Thymus (tissue), 11 donors: ENCODE measurements around the gene SYNE2. TPM values are rescaled to one million over a fixed set of nuclear protein-coding genes. Genes with fewer than 3 reads are reported as not detected.

Experiments used
- DNase-seq, 9 donors: peaks; one replicate each; pipeline ENCODE4 v3.0.0-alpha.2; 2013; ENCODE audit warnings: low spot score in 9 of 9, low read depth in 6 of 9, missing footprints in 1 of 9
- H3K27ac ChIP-seq, 2 donors: one replicate each; pipeline ENCODE4 v1.5.1; 2013; ENCODE audit warnings: control low read depth in 1 of 2, low read depth in 1 of 2, low read length in 1 of 2, mild to moderate bottlenecking in 1 of 2, moderate library complexity in 1 of 2
- H3K27me3 ChIP-seq, 2 donors: one replicate each; pipeline ENCODE4 v1.5.1; 2013; ENCODE audit warnings: low read length in 1 of 2; ENCODE audit not compliant: control insufficient read depth in 2 of 2, insufficient read depth in 1 of 2
- H3K36me3 ChIP-seq, 2 donors: one replicate each; pipeline ENCODE4 v1.5.1; 2013; ENCODE audit warnings: low read length in 1 of 2, mild to moderate bottlenecking in 1 of 2, moderate library complexity in 1 of 2; ENCODE audit not compliant: control insufficient read depth in 2 of 2, insufficient read depth in 2 of 2
- H3K4me1 ChIP-seq, 2 donors: one replicate each; pipeline ENCODE4 v1.5.1; 2013; ENCODE audit warnings: low read length in 2 of 2; ENCODE audit not compliant: control insufficient read depth in 2 of 2, insufficient read depth in 2 of 2
- H3K4me3 ChIP-seq, 2 donors: one replicate each; pipeline ENCODE4 v1.5.1; 2013; ENCODE audit warnings: low read length in 2 of 2, control low read depth in 1 of 2, mild to moderate bottlenecking in 1 of 2
- H3K9me3 ChIP-seq, 2 donors: one replicate each; pipeline ENCODE4 v1.5.1; 2013; ENCODE audit warnings: low read length in 1 of 2, mild to moderate bottlenecking in 1 of 2; ENCODE audit not compliant: control insufficient read depth in 2 of 2, insufficient read depth in 1 of 2
- WGBS: extraction: QIAGEN DNeasy Blood & Tissue Kit; methylation state at CpG from one replicate; pipeline ENCODE4 v1.1.7; 2013; 5-methylcytosine and 5-hydroxymethylcytosine counted together
- polyA plus RNA-seq: library from polyadenylated mRNA; stranded (reverse); fragments of 200-250 nt; gene quantifications from one replicate; pipeline ENCODE4 v1.2.3, GENCODE V29; 2013
- total RNA-seq: library from RNA; stranded (reverse); fragments of 120-200 nt; gene quantifications from one replicate; pipeline ENCODE4 v1.2.4, GENCODE V29; 2013
- donor health status: healthy.

Gene SYNE2
- total and polyA plus RNA-seq, 2 donors = 17.0 to 52.3 TPM

- Histone ChIP-seq H3K4me3 (no peak overlapping the region), H3K27me3 (no peaks in the 10 kb centered on the region), H3K4me1 (no peaks in the 10 kb centered on the region), H3K9me3 (no peaks in the 10 kb centered on the region), H3K27ac (no peak overlapping the region), H3K36me3 (peaks cover 10 to 23% of the 10 kb centered on the region in 2 donors)
- WGBS = 95% methylated on average over 12 of the region's 12 CpGs
- no peak for DNase-seq
Measured at GRCh38 chr14:64186231-64187129, 333.7 kb downstream of the SYNE2 start.

GRCh38 chr14:64187331-64187730, 334.5 kb downstream of the SYNE2 start:
- H3K27me3 ChIP-seq = no peaks in the 10 kb centered on the region
- no peaks in the 10 kb centered on the region for H3K9me3 ChIP-seq
- H3K4me3 ChIP-seq = no peak overlapping the region
- H3K4me1 ChIP-seq = no peaks in the 10 kb centered on the region
- 93% methylated on average over 3 of the region's 3 CpGs for WGBS
- DNase-seq = no peak
- H3K36me3 ChIP-seq = peaks cover 10 to 23% of the 10 kb centered on the region in 2 donors
- H3K27ac ChIP-seq = no peak overlapping the region

GRCh38 chr14:64190974-64191502, 338.2 kb downstream of the SYNE2 start:
- Histone ChIP-seq H3K4me3 (no peak overlapping the region), H3K36me3 (peaks cover 6 to 22% of the 10 kb centered on the region in 2 donors), H3K9me3 (no peaks in the 10 kb centered on the region), H3K4me1 (peaks cover 8 to 11% of the 10 kb centered on the region in 2 donors), H3K27ac (no peak overlapping the region), H3K27me3 (no peaks in the 10 kb centered on the region)
- over 99% methylated on average over 3 of the region's 3 CpGs for WGBS
- DNase-seq = no peak

- no peak for DNase-seq
- Histone ChIP-seq H3K4me3 (no peak overlapping the region), H3K27ac (no peak overlapping the region), H3K9me3 (no peaks in the 10 kb centered on the region), H3K27me3 (no peaks in the 10 kb centered on the region), H3K4me1 (peaks cover 10 to 15% of the 10 kb centered on the region in 2 donors), H3K36me3 (peaks cover 6 to 22% of the 10 kb centered on the region in 2 donors)
- WGBS = 91% methylated on average over 2 of the region's 2 CpGs
Measured at GRCh38 chr14:64191756-64192155, 339.0 kb downstream of the SYNE2 start.

- H3K27ac ChIP-seq = no peak overlapping the region
- no peak overlapping the region for H3K4me3 ChIP-seq
- no peaks in the 10 kb centered on the region for H3K27me3 ChIP-seq
- no peak for DNase-seq
- H3K36me3 ChIP-seq = peaks cover 3 to 17% of the 10 kb centered on the region in 2 donors
- 95% methylated on average over 2 of the region's 2 CpGs for WGBS
- H3K4me1 ChIP-seq = peaks cover 18 to 31% of the 10 kb centered on the region in 2 donors
- H3K9me3 ChIP-seq = no peaks in the 10 kb centered on the region
Measured at GRCh38 chr14:64193821-64194220, 341.0 kb downstream of the SYNE2 start.

- Histone ChIP-seq H3K27ac (no peak overlapping the region), H3K27me3 (no peaks in the 10 kb centered on the region), H3K4me1 (peaks cover 21 to 32% of the 10 kb centered on the region in 2 donors), H3K36me3 (peaks cover 3 to 16% of the 10 kb centered on the region in 2 donors), H3K9me3 (no peaks in the 10 kb centered on the region), H3K4me3 (no peak overlapping the region)
- DNase-seq = no peak
- WGBS = 67% methylated on average over 3 of the region's 3 CpGs
Measured at GRCh38 chr14:64194404-64194803, 341.6 kb downstream of the SYNE2 start.

GRCh38 chr14:64195199-64195598, 342.4 kb downstream of the SYNE2 start:
- Histone ChIP-seq H3K4me3 (no peak overlapping the region), H3K4me1 (peaks cover 24 to 34% of the 10 kb centered on the region in 2 donors), H3K9me3 (no peaks in the 10 kb centered on the region), H3K27me3 (no peaks in the 10 kb centered on the region), H3K27ac (peak overlapping the region in 1 of 2 donors; percentile 15), H3K36me3 (peaks cover 3 to 10% of the 10 kb centered on the region in 2 donors)
- no peak for DNase-seq
- WGBS = 85% methylated on average over 2 of the region's 2 CpGs

GRCh38 chr14:64196056-64196455, 343.3 kb downstream of the SYNE2 start:
- H3K9me3 ChIP-seq = no peaks in the 10 kb centered on the region
- H3K4me1 ChIP-seq = peaks cover 33 to 42% of the 10 kb centered on the region in 2 donors
- H3K36me3 ChIP-seq = peaks cover 0 to 6% of the 10 kb centered on the region in 2 donors
- no peak overlapping the region for H3K27ac ChIP-seq
- no peaks in the 10 kb centered on the region for H3K27me3 ChIP-seq
- 94% methylated on average over 5 of the region's 5 CpGs for WGBS
- no peak for DNase-seq
- no peak overlapping the region for H3K4me3 ChIP-seq

GRCh38 chr14:64196814-64197411, 344.1 kb downstream of the SYNE2 start:
- Histone ChIP-seq H3K27me3 (no peaks in the 10 kb centered on the region), H3K9me3 (no peaks in the 10 kb centered on the region), H3K27ac (peak overlapping the region; percentile 31 to 40), H3K4me1 (peaks cover 42 to 51% of the 10 kb centered on the region in 2 donors), H3K36me3 (peaks cover 0 to 6% of the 10 kb centered on the region in 2 donors), H3K4me3 (peak overlapping the region; percentile 44 to 47)
- 29% methylated on average over 20 of the region's 20 CpGs for WGBS
- peak in 4 of 9 donors; percentile 35 to 70 (median 52) for DNase-seq
